Cardiac muscle cell (in vitro differentiated cells and primary cell): ENCODE measurements around the gene SERPINB13. TPM values are rescaled to one million over a fixed set of nuclear protein-coding genes. Genes with fewer than 3 reads are reported as not detected.

ENCODE experiments used
- DNase-seq, 2 donors: peaks; one replicate each; pipeline versions ENCODE4 v3.0.0 to v3.0.0-alpha.2; 2010 to 2017; ENCODE audit warnings: low read depth in 1 of 2, low spot score in 1 of 2
- H3K27ac ChIP-seq: fragments of 200-600 bp; sonication (generic); 2 replicates; pipeline ENCODE4 v1.5.1; 2016
- H3K27me3 ChIP-seq: fragments of 200-600 bp; sonication (generic); 2 replicates; pipeline ENCODE4 v1.6.0; 2016; ENCODE audit warnings: control low read depth
- H3K36me3 ChIP-seq: fragments of 200-600 bp; sonication (generic); 2 replicates; pipeline ENCODE4 v1.5.1; 2016; ENCODE audit warnings: control low read depth
- H3K4me1 ChIP-seq: fragments of 200-600 bp; sonication (generic); 2 replicates; pipeline ENCODE4 v1.8.1; 2017; ENCODE audit warnings: low read depth, mild to moderate bottlenecking, mixed run types
- H3K4me3 ChIP-seq: fragments of 200-600 bp; sonication (generic); 2 replicates; pipeline ENCODE4 v1.5.1; 2016; ENCODE audit warnings: mild to moderate bottlenecking
- H3K9me3 ChIP-seq: fragments of 200-600 bp; sonication (generic); 2 replicates; pipeline ENCODE4 v1.5.1; 2017; ENCODE audit warnings: low read depth, mild to moderate bottlenecking, control low read depth
- polyA plus RNA-seq: library from polyadenylated mRNA; unstranded; fragments of >200 nt; fragmentation: Nextera tagmentation; extraction: Ambion mirVana; gene quantifications from 2 replicates; pipeline ENCODE4 v1.2.1, GENCODE V29; 2016
- total RNA-seq: library from RNA; depleted of rRNA; stranded (reverse); fragments of >200 nt; gene quantifications from 2 replicates; pipeline ENCODE4 v1.2.3, GENCODE V29; 2016
- TF ChIP-seq, protein P1 (sequence below): IDR thresholded peaks from 2 replicates; pipeline ENCODE4 v1.5.1; 2012; ENCODE audit warnings: low read depth, mild to moderate bottlenecking, low read length

SERPINB13 gene
- total and polyA plus RNA-seq, 2 experiments from 2014 or later, result not detected

DNA sequence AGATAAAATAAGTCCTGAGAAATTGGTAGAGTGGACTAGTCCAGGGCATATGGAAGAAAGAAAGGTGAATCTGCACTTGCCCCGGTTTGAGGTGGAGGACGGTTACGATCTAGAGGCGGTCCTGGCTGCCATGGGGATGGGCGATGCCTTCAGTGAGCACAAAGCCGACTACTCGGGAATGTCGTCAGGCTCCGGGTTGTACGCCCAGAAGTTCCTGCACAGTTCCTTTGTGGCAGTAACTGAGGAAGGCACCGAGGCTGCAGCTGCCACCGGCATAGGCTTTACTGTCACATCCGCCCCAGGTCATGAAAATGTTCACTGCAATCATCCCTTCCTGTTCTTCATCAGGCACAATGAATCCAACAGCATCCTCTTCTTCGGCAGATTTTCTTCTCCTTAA is 9.8 kb downstream of the SERPINB13 start:
- TF ChIP-seq, protein P1, sequence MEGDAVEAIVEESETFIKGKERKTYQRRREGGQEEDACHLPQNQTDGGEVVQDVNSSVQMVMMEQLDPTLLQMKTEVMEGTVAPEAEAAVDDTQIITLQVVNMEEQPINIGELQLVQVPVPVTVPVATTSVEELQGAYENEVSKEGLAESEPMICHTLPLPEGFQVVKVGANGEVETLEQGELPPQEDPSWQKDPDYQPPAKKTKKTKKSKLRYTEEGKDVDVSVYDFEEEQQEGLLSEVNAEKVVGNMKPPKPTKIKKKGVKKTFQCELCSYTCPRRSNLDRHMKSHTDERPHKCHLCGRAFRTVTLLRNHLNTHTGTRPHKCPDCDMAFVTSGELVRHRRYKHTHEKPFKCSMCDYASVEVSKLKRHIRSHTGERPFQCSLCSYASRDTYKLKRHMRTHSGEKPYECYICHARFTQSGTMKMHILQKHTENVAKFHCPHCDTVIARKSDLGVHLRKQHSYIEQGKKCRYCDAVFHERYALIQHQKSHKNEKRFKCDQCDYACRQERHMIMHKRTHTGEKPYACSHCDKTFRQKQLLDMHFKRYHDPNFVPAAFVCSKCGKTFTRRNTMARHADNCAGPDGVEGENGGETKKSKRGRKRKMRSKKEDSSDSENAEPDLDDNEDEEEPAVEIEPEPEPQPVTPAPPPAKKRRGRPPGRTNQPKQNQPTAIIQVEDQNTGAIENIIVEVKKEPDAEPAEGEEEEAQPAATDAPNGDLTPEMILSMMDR, result no peak
- no peaks in the 10 kb centered on the region for H3K9me3 ChIP-seq
- no peaks in the 10 kb centered on the region for H3K27me3 ChIP-seq
- H3K36me3 ChIP-seq, result no peaks in the 10 kb centered on the region
- no peak overlapping the region for H3K27ac ChIP-seq
- no peaks in the 10 kb centered on the region for H3K4me1 ChIP-seq
- no peak overlapping the region for H3K4me3 ChIP-seq
- no peak for DNase-seq

DNA sequence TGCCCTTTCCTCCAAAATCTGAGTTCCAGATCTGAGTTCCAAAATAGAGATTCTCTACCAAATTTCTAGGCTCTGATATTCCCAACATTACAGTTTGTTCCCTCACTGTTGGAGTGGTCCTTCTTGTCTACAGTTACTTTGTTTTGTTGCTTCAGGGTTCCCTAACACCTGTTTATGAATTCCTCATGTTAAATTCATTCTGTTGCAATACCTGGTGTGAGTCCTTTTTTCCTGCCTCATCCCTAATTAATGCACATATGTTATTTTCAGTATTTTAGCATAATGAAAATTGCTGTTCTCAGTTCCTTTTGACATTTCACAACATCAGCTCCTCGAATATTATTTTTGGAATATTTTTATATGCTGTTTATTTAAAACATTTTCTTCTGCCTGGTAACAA is 16.2 kb downstream of the SERPINB13 start:
- no peaks in the 10 kb centered on the region for H3K9me3 ChIP-seq
- TF ChIP-seq, protein P1, result no peak
- no peaks in the 10 kb centered on the region for H3K36me3 ChIP-seq
- no peak for DNase-seq
- no peak overlapping the region for H3K4me3 ChIP-seq
- no peaks in the 10 kb centered on the region for H3K27me3 ChIP-seq
- H3K27ac ChIP-seq, result no peak overlapping the region
- no peaks in the 10 kb centered on the region for H3K4me1 ChIP-seq

- Histone ChIP-seq H3K27me3 (no peaks in the 10 kb centered on the region), H3K9me3 (no peaks in the 10 kb centered on the region), H3K4me3 (no peak overlapping the region), H3K4me1 (no peaks in the 10 kb centered on the region), H3K27ac (no peak overlapping the region), H3K36me3 (no peaks in the 10 kb centered on the region)
- TF ChIP-seq, protein P1, result no peak
- no peak for DNase-seq
Observed at GRCh38 chr18:63603772-63604171, 16.6 kb downstream of the SERPINB13 start.

- TF ChIP-seq, protein P1, result no peak
- Histone ChIP-seq H3K4me3 (no peak overlapping the region), H3K27me3 (no peaks in the 10 kb centered on the region), H3K27ac (no peak overlapping the region), H3K36me3 (no peaks in the 10 kb centered on the region), H3K9me3 (no peaks in the 10 kb centered on the region), H3K4me1 (no peaks in the 10 kb centered on the region)
- DNase-seq, result no peak
Observed at GRCh38 chr18:63604791-63605567, 17.8 kb downstream of the SERPINB13 start.

DNA sequence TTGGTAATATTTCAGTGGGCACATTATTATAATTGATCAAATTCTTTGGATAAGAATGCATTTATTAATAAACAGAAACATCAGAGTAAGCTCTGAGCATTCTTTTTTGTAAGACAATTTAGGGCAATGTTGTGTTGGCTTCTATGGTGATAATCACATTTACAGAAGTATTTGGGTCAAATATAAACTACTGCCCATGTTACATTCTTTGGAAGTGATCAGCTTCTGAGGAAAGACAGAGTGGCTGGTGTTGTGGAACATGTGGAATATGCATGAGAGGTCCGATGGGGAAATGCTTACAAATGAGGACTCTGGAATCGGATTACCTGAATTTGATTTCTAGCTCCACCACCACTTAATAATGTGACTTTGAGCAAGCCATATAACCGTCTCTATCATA is 19.4 kb downstream of the SERPINB13 start:
- DNase-seq, result no peak
- Histone ChIP-seq H3K9me3 (no peaks in the 10 kb centered on the region), H3K36me3 (no peaks in the 10 kb centered on the region), H3K27me3 (no peaks in the 10 kb centered on the region), H3K4me1 (no peaks in the 10 kb centered on the region), H3K4me3 (no peak overlapping the region), H3K27ac (no peak overlapping the region)
- TF ChIP-seq, protein P1, result no peak
